Activated naive CD8-positive, alpha-beta T cell treated with anti-CD3 and anti-CD28 coated beads for 36 hours (primary cell): ENCODE measurements around the gene STIM1. TPM values are rescaled to one million over a fixed set of nuclear protein-coding genes. Genes with fewer than 3 reads are reported as not detected.

Experiments used
- DNase-seq: peaks from one replicate; pipeline ENCODE4 v3.0.0; 2021
- H3K27ac Mint-ChIP-seq: one replicate; pipeline ENCODE4 v1.8.0; 2022; ENCODE audit warnings: mild to moderate bottlenecking, moderate library complexity, mixed read lengths
- H3K27me3 Mint-ChIP-seq: one replicate; pipeline ENCODE4 v1.8.0; 2022; ENCODE audit warnings: mild to moderate bottlenecking, mixed read lengths
- H3K36me3 Mint-ChIP-seq: one replicate; pipeline ENCODE4 v1.8.0; 2021; ENCODE audit warnings: mild to moderate bottlenecking, mixed read lengths
- H3K4me1 Mint-ChIP-seq: one replicate; pipeline ENCODE4 v1.8.0; 2021; ENCODE audit warnings: mixed read lengths
- H3K4me3 Mint-ChIP-seq: one replicate; pipeline ENCODE4 v1.8.0; 2022; ENCODE audit warnings: mild to moderate bottlenecking, moderate library complexity, mixed read lengths
- H3K9me3 Mint-ChIP-seq: one replicate; pipeline ENCODE4 v1.8.0; 2022; ENCODE audit warnings: mixed read lengths
- total RNA-seq, 2 experiments: library from RNA; stranded (reverse); gene quantifications; one replicate each; pipeline ENCODE4 v1.2.3, GENCODE V29; 2021

Gene STIM1
- total RNA-seq, 2 experiments from 2014 or later = 49.4 to 55.4 TPM

DNA sequence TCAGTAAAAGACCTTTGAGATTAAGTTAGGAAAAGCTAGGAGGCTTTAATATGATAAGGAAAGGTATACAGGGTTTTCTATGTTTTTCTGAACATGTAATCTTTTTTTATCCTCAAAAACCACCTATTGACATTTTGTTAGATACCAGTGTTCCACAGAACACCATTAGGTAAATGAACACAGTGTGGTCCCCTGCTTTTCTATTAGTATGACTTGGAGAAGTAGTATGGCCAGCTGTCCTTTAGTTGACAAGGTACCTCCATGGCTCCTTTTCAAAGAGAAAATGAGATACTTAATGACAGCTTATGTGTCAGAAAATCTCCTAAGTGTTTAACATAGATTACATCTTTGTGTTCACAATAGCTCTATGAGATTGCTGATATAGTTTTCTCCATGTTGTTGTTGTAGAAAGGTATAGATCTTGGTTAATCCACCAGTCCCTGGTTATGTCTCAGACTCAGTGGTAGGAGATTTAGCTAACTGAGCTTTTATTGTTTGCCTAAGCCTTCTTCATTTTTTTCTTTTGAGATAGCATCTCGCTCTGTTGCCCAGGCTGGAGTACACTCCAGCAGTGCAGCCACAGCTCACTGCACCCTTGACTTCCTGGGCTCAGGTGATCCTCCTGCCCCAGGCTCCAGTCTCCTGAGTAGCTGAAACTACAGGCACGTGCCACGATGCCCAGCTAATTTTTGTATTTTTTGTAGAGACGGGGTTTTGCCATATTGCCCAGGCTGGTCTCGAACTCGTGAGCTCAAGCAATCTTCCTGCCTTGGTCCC is 46.0 kb downstream of the STIM1 start:
- Mint-ChIP-seq H3K36me3 (peaks cover 2% of the 10 kb centered on the region), H3K27me3 (no peaks in the 10 kb centered on the region), H3K4me1 (peaks cover 57% of the 10 kb centered on the region), H3K4me3 (no peak overlapping the region), H3K9me3 (no peaks in the 10 kb centered on the region), H3K27ac (no peak overlapping the region)
- DNase-seq = no peak

GRCh38 chr11:3902441-3902840 is 47.0 kb downstream of the STIM1 start:
- no peak overlapping the region for H3K4me3 Mint-ChIP-seq
- DNase-seq = no peak
- H3K9me3 Mint-ChIP-seq = no peaks in the 10 kb centered on the region
- H3K27me3 Mint-ChIP-seq = no peaks in the 10 kb centered on the region
- H3K36me3 Mint-ChIP-seq = no peaks in the 10 kb centered on the region
- no peak overlapping the region for H3K27ac Mint-ChIP-seq
- H3K4me1 Mint-ChIP-seq = peaks cover 61% of the 10 kb centered on the region

DNA sequence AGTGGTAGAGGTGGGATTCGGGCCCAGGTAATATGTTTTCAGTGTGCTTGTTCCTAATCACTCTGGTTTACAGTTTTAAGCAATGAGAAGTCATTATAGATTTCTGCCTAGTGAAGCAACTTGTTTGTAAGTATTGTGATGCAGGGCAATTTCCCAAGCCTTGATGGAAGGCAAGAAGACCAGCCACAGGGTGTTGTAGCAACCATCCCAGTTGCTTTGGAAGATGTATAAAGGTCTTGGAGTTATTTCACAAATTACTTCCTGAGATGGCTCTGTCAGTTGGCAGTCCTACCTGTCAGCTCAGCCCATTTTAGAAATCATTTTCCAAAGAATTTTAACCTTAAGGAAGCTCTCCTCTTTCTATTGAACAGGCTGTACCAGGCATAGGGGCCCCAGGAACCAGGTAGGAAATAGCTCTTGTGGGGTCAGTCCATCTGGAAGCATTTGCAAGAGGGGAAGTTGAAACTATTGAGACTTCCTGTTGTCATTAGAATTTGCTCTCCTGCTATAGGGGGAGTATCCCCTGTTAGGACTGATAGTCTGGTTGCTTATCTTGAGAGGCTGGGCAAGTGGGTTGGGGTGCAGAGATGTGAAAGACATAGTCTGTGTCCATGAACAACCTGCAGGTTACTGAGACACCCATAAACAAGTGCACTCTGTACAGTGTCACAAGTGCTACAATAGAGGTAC is 47.9 kb downstream of the STIM1 start:
- DNase-seq = no peak
- H3K27ac Mint-ChIP-seq = peak overlapping the region; percentile 30
- peaks cover 3% of the 10 kb centered on the region for H3K36me3 Mint-ChIP-seq
- H3K27me3 Mint-ChIP-seq = no peaks in the 10 kb centered on the region
- no peak overlapping the region for H3K4me3 Mint-ChIP-seq
- H3K4me1 Mint-ChIP-seq = peaks cover 66% of the 10 kb centered on the region
- H3K9me3 Mint-ChIP-seq = no peaks in the 10 kb centered on the region

DNA sequence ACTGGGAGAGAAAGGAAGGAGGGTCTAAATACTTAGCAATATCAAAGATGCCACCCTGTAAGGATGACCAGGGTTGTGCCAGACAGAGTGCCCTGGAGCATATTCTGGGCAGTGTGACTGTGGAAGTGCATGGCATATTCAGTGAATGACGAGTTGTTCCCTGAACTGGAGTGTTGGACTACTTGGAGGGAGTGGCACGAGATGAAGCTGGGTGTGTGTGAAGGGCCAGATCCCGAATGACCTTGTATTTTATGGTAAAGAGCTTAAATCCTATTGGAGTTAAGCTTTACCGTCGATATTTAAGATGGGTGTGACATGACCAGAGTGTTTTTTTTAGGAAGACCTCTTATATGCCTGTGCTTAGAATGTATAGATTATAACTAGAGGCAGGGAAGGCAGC is 48.8 kb downstream of the STIM1 start:
- peak overlapping the region; percentile 59 for H3K27ac Mint-ChIP-seq
- no peaks in the 10 kb centered on the region for H3K27me3 Mint-ChIP-seq
- no peak for DNase-seq
- H3K36me3 Mint-ChIP-seq = peaks cover 3% of the 10 kb centered on the region
- peaks cover 69% of the 10 kb centered on the region for H3K4me1 Mint-ChIP-seq
- no peak overlapping the region for H3K4me3 Mint-ChIP-seq
- no peaks in the 10 kb centered on the region for H3K9me3 Mint-ChIP-seq

DNA sequence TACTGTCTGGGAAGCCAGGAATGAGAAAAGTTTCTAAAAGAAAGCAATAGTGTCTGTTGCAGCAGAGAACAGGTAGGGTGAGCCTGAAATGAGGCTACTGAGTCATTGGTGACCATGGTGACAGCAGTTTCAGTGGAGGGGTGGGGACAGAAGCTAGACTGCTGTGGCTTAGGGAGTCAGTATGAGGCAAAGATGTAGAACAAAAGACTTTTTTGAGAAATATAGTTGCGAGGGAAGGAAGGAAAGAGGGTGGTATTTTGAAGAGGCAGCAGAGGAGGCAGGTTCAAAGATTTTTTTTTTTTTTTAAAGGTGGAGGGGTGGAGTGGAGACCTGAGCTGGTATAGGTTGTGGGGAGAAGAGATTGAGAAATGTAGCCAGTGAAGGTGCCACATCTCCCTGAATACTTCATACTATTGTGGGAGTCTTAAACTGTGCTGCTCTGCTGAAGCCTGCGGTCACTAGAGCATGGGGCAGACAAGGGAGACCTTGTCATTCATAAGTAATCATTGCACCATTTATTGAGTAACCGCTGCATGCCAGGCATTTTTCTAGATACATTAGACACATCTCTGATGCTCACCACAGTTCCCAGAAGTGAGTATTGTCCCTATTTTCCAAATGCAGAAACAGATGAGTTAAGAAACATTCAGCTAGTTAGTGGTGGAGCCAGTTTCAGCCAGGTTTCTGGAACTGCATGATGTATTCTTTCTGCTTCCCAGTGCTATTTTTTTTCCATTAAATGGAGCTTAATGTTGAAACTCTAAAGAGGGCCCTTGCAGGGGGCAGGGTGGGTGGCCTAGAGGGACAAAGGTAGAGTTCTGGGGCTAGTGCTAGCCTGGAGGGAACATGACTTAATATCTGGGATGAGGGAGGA is 49.9 kb downstream of the STIM1 start:
- DNase-seq = peak; percentile 67
- H3K4me3 Mint-ChIP-seq = peak overlapping the region; percentile 40

GRCh38 chr11:3906166-3906565 is 50.7 kb downstream of the STIM1 start:
- Mint-ChIP-seq H3K27me3 (no peaks in the 10 kb centered on the region), H3K4me3 (no peak overlapping the region), H3K4me1 (peaks cover 64% of the 10 kb centered on the region), H3K27ac (peak overlapping the region; percentile 59), H3K9me3 (no peaks in the 10 kb centered on the region), H3K36me3 (peaks cover 3% of the 10 kb centered on the region)
- no peak for DNase-seq

More for the DNA sequence above, 49.9 kb downstream of the STIM1 start:
- H3K9me3 Mint-ChIP-seq = no peaks in the 10 kb centered on the region
- H3K27ac Mint-ChIP-seq = peak overlapping the region; percentile 59
- H3K36me3 Mint-ChIP-seq = peaks cover 3% of the 10 kb centered on the region
- H3K4me1 Mint-ChIP-seq = peaks cover 69% of the 10 kb centered on the region
- H3K27me3 Mint-ChIP-seq = no peaks in the 10 kb centered on the region

GRCh38 chr11:3907590-3907989 is 52.1 kb downstream of the STIM1 start:
- DNase-seq = no peak
- Mint-ChIP-seq H3K9me3 (no peaks in the 10 kb centered on the region), H3K4me3 (no peak overlapping the region), H3K27ac (peak overlapping the region; percentile 49), H3K27me3 (no peaks in the 10 kb centered on the region), H3K4me1 (peaks cover 56% of the 10 kb centered on the region), H3K36me3 (peaks cover 3% of the 10 kb centered on the region)

GRCh38 chr11:3909901-3910300 is 54.4 kb downstream of the STIM1 start:
- DNase-seq = no peak
- H3K4me3 Mint-ChIP-seq = no peak overlapping the region
- no peaks in the 10 kb centered on the region for H3K27me3 Mint-ChIP-seq
- peaks cover 45% of the 10 kb centered on the region for H3K4me1 Mint-ChIP-seq
- H3K9me3 Mint-ChIP-seq = no peaks in the 10 kb centered on the region
- peaks cover 4% of the 10 kb centered on the region for H3K36me3 Mint-ChIP-seq
- no peak overlapping the region for H3K27ac Mint-ChIP-seq

GRCh38 chr11:3911908-3912505 is 56.5 kb downstream of the STIM1 start:
- Mint-ChIP-seq H3K27ac (no peak overlapping the region), H3K27me3 (no peaks in the 10 kb centered on the region), H3K9me3 (no peaks in the 10 kb centered on the region), H3K4me3 (no peak overlapping the region), H3K4me1 (peaks cover 36% of the 10 kb centered on the region), H3K36me3 (peaks cover 6% of the 10 kb centered on the region)
- DNase-seq = no peak

DNA sequence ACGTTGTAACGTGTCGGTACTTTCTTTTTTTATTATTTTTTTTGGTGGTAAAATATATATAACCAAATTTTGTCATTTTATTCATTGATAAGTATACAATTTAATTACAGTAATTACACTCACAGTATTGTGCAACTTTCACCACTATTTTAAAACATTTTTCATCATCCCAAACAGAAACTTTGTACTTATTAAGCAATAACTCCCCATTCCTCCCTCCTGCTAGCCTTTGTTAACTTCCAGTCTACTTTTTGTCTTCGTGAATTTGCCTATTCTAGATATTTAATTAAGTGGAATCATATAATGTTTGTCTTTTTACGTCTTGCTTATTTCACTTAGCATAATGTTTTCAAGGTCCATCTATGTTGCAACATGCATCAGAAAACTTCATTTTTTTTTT is 58.5 kb downstream of the STIM1 start:
- H3K36me3 Mint-ChIP-seq = peaks cover 18% of the 10 kb centered on the region
- H3K27ac Mint-ChIP-seq = no peak overlapping the region
- peaks cover 48% of the 10 kb centered on the region for H3K4me1 Mint-ChIP-seq
- H3K4me3 Mint-ChIP-seq = no peak overlapping the region
- no peaks in the 10 kb centered on the region for H3K27me3 Mint-ChIP-seq
- DNase-seq = no peak
- H3K9me3 Mint-ChIP-seq = no peaks in the 10 kb centered on the region

- Mint-ChIP-seq H3K27ac (no peak overlapping the region), H3K4me1 (peaks cover 51% of the 10 kb centered on the region), H3K4me3 (no peak overlapping the region), H3K9me3 (peaks cover 3% of the 10 kb centered on the region), H3K36me3 (peaks cover 24% of the 10 kb centered on the region), H3K27me3 (no peaks in the 10 kb centered on the region)
- DNase-seq = no peak
Measured at GRCh38 chr11:3914805-3915204, 59.3 kb downstream of the STIM1 start.

GRCh38 chr11:3916962-3917361 is 61.5 kb downstream of the STIM1 start:
- Mint-ChIP-seq H3K36me3 (peaks cover 28% of the 10 kb centered on the region), H3K4me1 (peaks cover 63% of the 10 kb centered on the region), H3K27me3 (no peaks in the 10 kb centered on the region), H3K27ac (peak overlapping the region; percentile 16), H3K9me3 (peaks cover 5% of the 10 kb centered on the region), H3K4me3 (no peak overlapping the region)
- DNase-seq = peak; percentile 14

DNA sequence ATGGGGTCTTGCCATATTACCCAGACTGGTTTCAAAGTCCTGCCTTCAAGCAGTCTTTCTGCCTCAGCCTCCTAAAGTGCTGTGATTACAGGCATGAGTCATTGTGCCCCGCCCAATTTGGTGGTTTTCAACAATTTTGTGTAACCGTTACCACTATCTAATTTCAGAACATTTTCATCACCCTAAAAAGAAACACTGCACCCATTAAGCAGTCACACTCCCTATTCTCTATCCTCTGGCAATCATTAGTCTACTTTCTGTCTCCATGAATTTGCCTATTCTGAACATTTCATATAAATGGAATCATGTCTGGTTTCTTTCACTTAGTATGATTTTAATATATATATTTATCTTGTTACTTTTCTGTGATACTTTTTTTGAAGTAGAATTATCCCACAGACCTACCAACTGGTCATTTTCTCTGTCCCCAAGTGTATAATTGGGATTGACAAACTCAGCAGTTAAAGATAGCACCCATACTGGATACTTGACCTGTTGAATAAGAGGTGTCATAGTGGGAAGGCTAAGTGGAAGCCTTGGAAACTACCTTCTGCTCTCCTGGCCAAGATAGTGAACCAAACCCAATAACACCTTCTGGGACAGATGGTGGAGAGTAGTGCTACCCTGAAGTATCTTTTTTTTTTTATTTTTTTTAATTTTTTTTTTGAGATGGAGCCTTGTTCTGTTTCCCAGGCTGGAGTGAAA is 64.8 kb downstream of the STIM1 start:
- Mint-ChIP-seq H3K4me3 (no peak overlapping the region), H3K27me3 (no peaks in the 10 kb centered on the region), H3K9me3 (peaks cover 6% of the 10 kb centered on the region), H3K27ac (peak overlapping the region; percentile 83), H3K36me3 (peaks cover 36% of the 10 kb centered on the region), H3K4me1 (peaks cover 54% of the 10 kb centered on the region)
- DNase-seq = peak; percentile 73

- no peaks in the 10 kb centered on the region for H3K27me3 Mint-ChIP-seq
- H3K9me3 Mint-ChIP-seq = peaks cover 6% of the 10 kb centered on the region
- H3K4me1 Mint-ChIP-seq = peaks cover 55% of the 10 kb centered on the region
- H3K36me3 Mint-ChIP-seq = peaks cover 34% of the 10 kb centered on the region
- DNase-seq = no peak
- H3K27ac Mint-ChIP-seq = peak overlapping the region; percentile 29
- no peak overlapping the region for H3K4me3 Mint-ChIP-seq
Measured at GRCh38 chr11:3922056-3922455, 66.6 kb downstream of the STIM1 start.
